ENCODE results near the gene KLHL30. TPM values are rescaled to one million over a fixed set of nuclear protein-coding genes. Genes with fewer than 3 reads are reported as not detected.

The KLHL30 gene
- total RNA-seq, 1 experiment from 2014 or later, result 0.61 TPM

GRCh38 chr2:238102865-238103264 lies 35.6 kb upstream of the KLHL30 start:
- Histone ChIP-seq H3K27ac (ENCODE audit: low read depth, low read length) (no peak overlapping the region), H4K20me1 (ENCODE audit: insufficient read depth) (no peaks in the 10 kb centered on the region), H3K4me1 (ENCODE audit: control insufficient read depth in 1 of 2, insufficient read depth in 2 of 2, low read length in 2 of 2) (peaks cover 6 to 17% of the 10 kb centered on the region in 2 experiments; a peak in 3 of 4 replicates), H3K36me3 (ENCODE audit: control insufficient read depth in 1 of 2, insufficient read depth in 2 of 2, low read length in 2 of 2) (no peaks in the 10 kb centered on the region), H3K79me2 (ENCODE audit: insufficient read depth, low read length) (no peaks in the 10 kb centered on the region), H3K4me3 (replicated peaks in 1 of 2; ENCODE audit: low read depth in 1 of 2, low read length in 2 of 2) (no peak overlapping the region), H3K27me3 (ENCODE audit: insufficient read depth, low read length) (no peaks in the 10 kb centered on the region), H3K4me2 (ENCODE audit: low read length) (no peak overlapping the region), H3K9ac (ENCODE audit: low read length) (no peak overlapping the region), H3K9me3 (ENCODE audit: control insufficient read depth in 1 of 2, insufficient read depth in 1 of 2, low read depth in 1 of 2, low read length in 2 of 2) (no peaks in the 10 kb centered on the region), H2AFZ (ENCODE audit: low read depth, low read length, poor library complexity, severe bottlenecking) (no peak overlapping the region), H3K9me2 (ENCODE audit: insufficient read depth) (no peaks in the 10 kb centered on the region)
- intact Hi-C loops (cut with micrococcal nuclease), result no loop called here
- ATAC-seq, result no peak
- CTCF ChIA-PET, result no interaction called here
- TF ChIP-seq, protein P1, sequence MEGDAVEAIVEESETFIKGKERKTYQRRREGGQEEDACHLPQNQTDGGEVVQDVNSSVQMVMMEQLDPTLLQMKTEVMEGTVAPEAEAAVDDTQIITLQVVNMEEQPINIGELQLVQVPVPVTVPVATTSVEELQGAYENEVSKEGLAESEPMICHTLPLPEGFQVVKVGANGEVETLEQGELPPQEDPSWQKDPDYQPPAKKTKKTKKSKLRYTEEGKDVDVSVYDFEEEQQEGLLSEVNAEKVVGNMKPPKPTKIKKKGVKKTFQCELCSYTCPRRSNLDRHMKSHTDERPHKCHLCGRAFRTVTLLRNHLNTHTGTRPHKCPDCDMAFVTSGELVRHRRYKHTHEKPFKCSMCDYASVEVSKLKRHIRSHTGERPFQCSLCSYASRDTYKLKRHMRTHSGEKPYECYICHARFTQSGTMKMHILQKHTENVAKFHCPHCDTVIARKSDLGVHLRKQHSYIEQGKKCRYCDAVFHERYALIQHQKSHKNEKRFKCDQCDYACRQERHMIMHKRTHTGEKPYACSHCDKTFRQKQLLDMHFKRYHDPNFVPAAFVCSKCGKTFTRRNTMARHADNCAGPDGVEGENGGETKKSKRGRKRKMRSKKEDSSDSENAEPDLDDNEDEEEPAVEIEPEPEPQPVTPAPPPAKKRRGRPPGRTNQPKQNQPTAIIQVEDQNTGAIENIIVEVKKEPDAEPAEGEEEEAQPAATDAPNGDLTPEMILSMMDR (IDR thresholded peaks at IDR 0.05 in 2 of 3, conservative IDR thresholded peaks at IDR 0.05 in 1 of 3; ENCODE audit: borderline replicate concordance in 1 of 3, insufficient read depth in 1 of 3, low read depth in 2 of 3, low read length in 2 of 3), result no peak
- TF ChIP-seq CBX3 (IDR thresholded peaks at IDR 0.05; ENCODE audit: low read depth) (no peak), ATF3 (IDR thresholded peaks at IDR 0.05) (no peak), ZBTB33 (IDR thresholded peaks at IDR 0.05; ENCODE audit: extremely low read depth, insufficient replicate concordance, low read length) (no peak), SIN3A (IDR thresholded peaks at IDR 0.05; ENCODE audit: low read depth) (no peak), POLR2A (IDR thresholded peaks at IDR 0.05; ENCODE audit: borderline replicate concordance, extremely low read depth, insufficient read depth, insufficient read length) (no peak), SRF (IDR thresholded peaks at IDR 0.05; ENCODE audit: low read depth) (no peak), POLR2AphosphoS5 (IDR thresholded peaks at IDR 0.05; ENCODE audit: low read depth, low read length) (no peak), EGR1 (IDR thresholded peaks at IDR 0.05; ENCODE audit: low read depth) (no peak), ELF1 (IDR thresholded peaks at IDR 0.05; ENCODE audit: borderline replicate concordance, low read depth) (no peak), ZNF274 (IDR thresholded peaks at IDR 0.05; ENCODE audit: low read depth, low read length) (no peak), YY1 (IDR thresholded peaks at IDR 0.05; ENCODE audit: extremely low read depth, insufficient replicate concordance, low read depth, low read length) (no peak), RAD21 (IDR thresholded peaks at IDR 0.05; ENCODE audit: low read depth) (no peak), CEBPB (IDR thresholded peaks at IDR 0.05; ENCODE audit: low read depth) (no peak), EZH2 (IDR thresholded peaks at IDR 0.05) (no peak)
- POLR2A ChIA-PET, result no interaction called here
- BruUV-seq (replicated peaks), result no TSS peak
- RAD21 ChIA-PET (ENCODE audit: low non-redundant PET in 1 of 2, low total read pairs in 2 of 2, uncharacterized antibody in 2 of 2, unreplicated experiment in 2 of 2), result no interaction called here
- no peak for DNase-seq (ENCODE audit: low read depth, low spot score)
